ENCODE results near the gene LRBA. TPM values are rescaled to one million over a fixed set of nuclear protein-coding genes. Genes with fewer than 3 reads are reported as not detected.

The LRBA gene
- total and polyA plus RNA-seq, 4 donors, result 11.8 to 149 (median 34.2) TPM

- DNase-seq (peak in 1 of 3 donors; percentile 50), ATAC-seq (ENCODE audit: insufficient read depth, low FRiP score) (no peak)
- H3K4me3 ChIP-seq, result no peak overlapping the region
- H3K36me3 ChIP-seq (ENCODE audit: control insufficient read depth in 4 of 4, insufficient read depth in 4 of 4, low read length in 4 of 4), result peaks cover 0 to 1% (median 0%) of the 10 kb centered on the region in 4 donors
- 76 to 85% methylated on average over 3 of the region's 3 CpGs for WGBS, 2 donors
- no peaks in the 10 kb centered on the region for H3K27me3 ChIP-seq (ENCODE audit: control insufficient read depth in 3 of 3, insufficient read depth in 3 of 3, low read length in 2 of 3)
- H3K9me3 ChIP-seq (ENCODE audit: control insufficient read depth in 4 of 4, insufficient read depth in 3 of 4, low read length in 3 of 4), result no peaks in the 10 kb centered on the region
- H3K4me1 ChIP-seq (ENCODE audit: control insufficient read depth in 5 of 5, insufficient read depth in 5 of 5, low read length in 5 of 5), result peaks cover 0 to 2% (median 0%) of the 10 kb centered on the region in 5 donors
- TF ChIP-seq CTCF (IDR thresholded peaks at IDR 0.05; ENCODE audit: control extremely low read depth, extremely low read depth), result no peak
- no peak overlapping the region for H3K27ac ChIP-seq (ENCODE audit: low read depth in 1 of 2, low read length in 1 of 2)
- H3K9ac ChIP-seq (ENCODE audit: insufficient read depth in 1 of 2, low read length in 2 of 2), result no peak overlapping the region
These were observed 535.4 kb downstream of the LRBA start for GRCh38 chr4:150479657-150480056.

GRCh38 chr4:150477869-150478268, 537.2 kb downstream of the LRBA start:
- Histone ChIP-seq H3K27ac (ENCODE audit: low read depth in 1 of 2, low read length in 1 of 2) (no peak overlapping the region), H3K9me3 (ENCODE audit: control insufficient read depth in 4 of 4, insufficient read depth in 3 of 4, low read length in 3 of 4) (no peaks in the 10 kb centered on the region), H3K27me3 (ENCODE audit: control insufficient read depth in 3 of 3, insufficient read depth in 3 of 3, low read length in 2 of 3) (no peaks in the 10 kb centered on the region), H3K4me1 (ENCODE audit: control insufficient read depth in 5 of 5, insufficient read depth in 5 of 5, low read length in 5 of 5) (peaks cover 0 to 2% (median 0%) of the 10 kb centered on the region in 5 donors), H3K9ac (ENCODE audit: insufficient read depth in 1 of 2, low read length in 2 of 2) (no peak overlapping the region), H3K36me3 (ENCODE audit: control insufficient read depth in 4 of 4, insufficient read depth in 4 of 4, low read length in 4 of 4) (peaks cover 0 to 1% (median 0%) of the 10 kb centered on the region in 4 donors), H3K4me3 (no peak overlapping the region)
- WGBS, 2 donors, result 76 to 89% methylated on average over 1 of the region's 1 CpG
- no peak for ATAC-seq (ENCODE audit: insufficient read depth, low FRiP score)
- TF ChIP-seq CTCF (IDR thresholded peaks at IDR 0.05; ENCODE audit: control extremely low read depth, extremely low read depth), result no peak
- no peak for DNase-seq

GRCh38 chr4:150476776-150477175, 538.3 kb downstream of the LRBA start:
- no peak overlapping the region for H3K4me3 ChIP-seq
- ATAC-seq (ENCODE audit: insufficient read depth, low FRiP score) (no peak), DNase-seq (no peak)
- H3K36me3 ChIP-seq (ENCODE audit: control insufficient read depth in 4 of 4, insufficient read depth in 4 of 4, low read length in 4 of 4), result peaks cover 0 to 1% (median 0%) of the 10 kb centered on the region in 4 donors
- H3K4me1 ChIP-seq (ENCODE audit: control insufficient read depth in 5 of 5, insufficient read depth in 5 of 5, low read length in 5 of 5), result peaks cover 0 to 2% (median 0%) of the 10 kb centered on the region in 5 donors
- WGBS, 2 donors, result 93 to 95% methylated on average over 2 of the region's 2 CpGs
- no peak overlapping the region for H3K27ac ChIP-seq (ENCODE audit: low read depth in 1 of 2, low read length in 1 of 2)
- H3K9ac ChIP-seq (ENCODE audit: insufficient read depth in 1 of 2, low read length in 2 of 2), result no peak overlapping the region
- no peaks in the 10 kb centered on the region for H3K27me3 ChIP-seq (ENCODE audit: control insufficient read depth in 3 of 3, insufficient read depth in 3 of 3, low read length in 2 of 3)
- H3K9me3 ChIP-seq (ENCODE audit: control insufficient read depth in 4 of 4, insufficient read depth in 3 of 4, low read length in 3 of 4), result no peaks in the 10 kb centered on the region
- no peak for TF ChIP-seq CTCF (IDR thresholded peaks at IDR 0.05; ENCODE audit: control extremely low read depth, extremely low read depth)

- no peak for ATAC-seq (ENCODE audit: insufficient read depth, low FRiP score)
- no peak for TF ChIP-seq CTCF (IDR thresholded peaks at IDR 0.05; ENCODE audit: control extremely low read depth, extremely low read depth)
- no peaks in the 10 kb centered on the region for H3K9me3 ChIP-seq (ENCODE audit: control insufficient read depth in 4 of 4, insufficient read depth in 3 of 4, low read length in 3 of 4)
- no peak for DNase-seq
- no peak overlapping the region for H3K27ac ChIP-seq (ENCODE audit: low read depth in 1 of 2, low read length in 1 of 2)
- peaks cover 0 to 2% (median 0%) of the 10 kb centered on the region in 5 donors for H3K4me1 ChIP-seq (ENCODE audit: control insufficient read depth in 5 of 5, insufficient read depth in 5 of 5, low read length in 5 of 5)
- H3K36me3 ChIP-seq (ENCODE audit: control insufficient read depth in 4 of 4, insufficient read depth in 4 of 4, low read length in 4 of 4), result peaks cover 0 to 1% (median 0%) of the 10 kb centered on the region in 4 donors
- H3K4me3 ChIP-seq, result no peak overlapping the region
- 84 to 94% methylated on average over 1 of the region's 1 CpG for WGBS, 2 donors
- no peaks in the 10 kb centered on the region for H3K27me3 ChIP-seq (ENCODE audit: control insufficient read depth in 3 of 3, insufficient read depth in 3 of 3, low read length in 2 of 3)
- H3K9ac ChIP-seq (ENCODE audit: insufficient read depth in 1 of 2, low read length in 2 of 2), result no peak overlapping the region
These were observed 539.3 kb downstream of the LRBA start for GRCh38 chr4:150475763-150476162.
